GM18502 (cell line): Measurements from ENCODE around the gene ZNF532.
"Not testable (repeated sequence)": the region's sequence is repeated elsewhere in the genome, so short reads cannot be mapped to it uniquely, and the experiment has no call there.

ENCODE experiments used
- ATAC-seq: cut with Tn5 transposase; IDR thresholded peaks from one replicate; pipeline ENCODE4 v1.9.1; 2021; ENCODE audit warnings: mild to moderate bottlenecking; ENCODE audit not compliant: unreplicated experiment, poor library complexity

ZNF532 gene

DNA sequence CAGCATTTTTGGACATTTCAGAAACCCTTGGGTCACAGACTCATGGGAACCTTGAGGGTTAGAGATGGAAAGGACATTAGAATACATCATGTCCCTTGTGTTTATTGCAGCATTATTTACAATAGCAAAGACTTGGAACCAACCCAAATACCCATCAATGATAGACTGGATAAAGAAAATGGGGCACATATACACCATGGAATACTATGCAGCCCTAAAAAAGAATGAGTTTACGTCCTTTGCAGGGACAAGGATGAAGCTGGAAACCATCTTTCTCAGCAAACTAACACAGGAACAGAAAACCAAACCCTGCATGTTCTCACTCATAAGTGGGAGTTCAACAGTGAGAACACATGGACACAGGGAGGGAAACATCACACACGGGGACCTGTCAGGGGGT lies 160.9 kb downstream of the ZNF532 start:
- not testable (repeated sequence) for ATAC-seq

DNA sequence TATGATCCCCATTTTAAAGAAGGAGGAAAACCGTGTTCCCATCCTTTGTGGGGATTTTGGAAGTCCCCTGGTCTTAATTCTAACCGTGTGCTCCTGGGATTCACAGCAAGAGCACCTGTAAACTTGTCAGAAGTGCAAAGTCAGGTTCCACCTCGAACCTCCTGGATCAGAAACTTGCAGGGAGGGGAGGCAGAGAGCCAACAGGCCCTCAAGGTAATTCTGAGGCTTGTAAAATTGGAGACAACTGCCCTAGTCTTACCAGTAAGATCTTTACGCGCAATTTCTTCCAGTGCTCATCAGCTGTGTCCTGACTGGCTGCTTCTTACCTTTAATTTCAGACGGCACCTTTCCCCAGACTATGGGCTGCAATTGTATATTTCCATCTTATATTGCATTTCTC lies 161.7 kb downstream of the ZNF532 start:
- no peak for ATAC-seq

DNA sequence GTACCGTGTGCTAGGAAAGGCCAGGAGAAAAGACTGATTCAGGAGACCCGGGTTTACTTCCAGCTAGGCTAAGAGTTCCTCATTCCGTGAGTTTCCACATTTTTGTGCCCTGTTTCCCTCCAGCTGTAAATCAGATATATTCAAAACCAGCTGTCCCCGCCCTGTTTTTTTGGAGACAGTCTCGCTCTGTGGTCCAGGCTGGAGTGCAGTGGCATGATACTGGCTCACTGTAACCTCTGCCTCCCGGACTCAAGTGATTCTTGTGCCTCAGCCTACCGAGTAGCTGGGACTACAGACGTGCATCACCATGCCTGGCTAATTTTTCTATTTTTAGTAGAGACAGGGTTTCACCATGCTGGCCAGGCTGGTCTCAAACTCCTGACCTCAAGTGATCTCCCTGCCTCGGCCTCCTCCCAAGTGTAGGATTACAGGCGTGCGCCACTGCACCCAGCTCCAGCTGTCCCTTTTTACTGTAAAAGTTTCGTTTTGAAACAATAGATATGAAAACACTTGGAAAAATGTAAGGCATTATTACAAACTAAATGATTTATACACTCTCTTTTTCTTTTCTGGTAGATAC lies 162.2 kb downstream of the ZNF532 start:
- no peak for ATAC-seq

DNA sequence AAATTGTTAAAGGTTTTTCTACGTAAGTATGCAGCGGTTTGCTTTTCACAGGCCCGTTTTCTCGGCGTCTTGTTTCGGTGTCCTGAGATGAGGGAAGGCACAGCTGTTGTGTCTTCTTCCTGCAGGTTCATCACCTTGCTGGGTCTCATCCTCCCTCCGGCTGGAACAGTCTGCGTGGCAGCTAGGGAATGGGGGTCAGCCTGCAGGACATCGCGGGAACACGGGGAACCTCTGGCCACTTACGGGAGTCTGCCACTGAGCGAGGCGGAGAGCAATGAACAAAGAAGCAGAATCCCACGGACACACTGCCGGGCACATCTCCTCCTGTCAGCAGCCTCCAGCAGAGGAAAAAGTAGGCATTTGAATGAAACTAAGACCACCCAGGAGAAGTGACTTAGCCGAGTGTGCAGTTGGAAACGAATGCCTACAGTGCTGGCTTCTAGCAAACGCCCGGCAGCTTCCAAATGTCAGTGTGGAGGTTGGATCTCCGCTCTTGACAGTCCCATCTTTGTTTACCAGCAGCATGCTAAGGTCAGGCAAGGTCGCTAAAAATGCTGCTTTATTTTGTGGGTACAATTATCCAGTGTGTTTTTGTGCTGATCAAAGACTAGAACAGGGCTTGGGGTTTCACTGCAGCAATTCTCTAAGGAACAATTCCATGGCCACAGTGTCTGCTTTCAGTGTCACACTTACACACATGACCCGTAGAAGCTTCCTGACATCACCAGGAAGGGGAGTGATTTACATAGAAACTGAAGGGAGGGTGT lies 165.2 kb downstream of the ZNF532 start:
- ATAC-seq, result no peak

DNA sequence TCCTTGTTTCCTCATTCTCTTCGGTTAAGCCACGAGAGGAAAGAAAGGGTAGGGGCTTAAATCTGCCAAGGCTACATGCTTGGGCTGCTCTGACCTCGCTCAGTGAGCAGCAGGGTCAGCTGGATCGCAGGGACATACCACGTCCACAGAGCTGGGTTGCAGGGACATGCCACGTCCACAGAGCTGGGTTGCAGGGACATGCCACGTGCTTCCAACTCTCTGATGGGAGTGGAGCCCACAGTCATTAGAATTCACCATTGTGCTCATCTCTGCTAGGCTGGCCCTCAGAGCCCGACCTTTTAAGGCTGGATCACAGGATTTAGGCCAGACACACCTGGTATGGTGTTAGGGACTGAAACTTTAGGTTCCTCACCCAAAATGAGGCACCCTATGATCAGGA lies 167.6 kb downstream of the ZNF532 start:
- no peak for ATAC-seq

DNA sequence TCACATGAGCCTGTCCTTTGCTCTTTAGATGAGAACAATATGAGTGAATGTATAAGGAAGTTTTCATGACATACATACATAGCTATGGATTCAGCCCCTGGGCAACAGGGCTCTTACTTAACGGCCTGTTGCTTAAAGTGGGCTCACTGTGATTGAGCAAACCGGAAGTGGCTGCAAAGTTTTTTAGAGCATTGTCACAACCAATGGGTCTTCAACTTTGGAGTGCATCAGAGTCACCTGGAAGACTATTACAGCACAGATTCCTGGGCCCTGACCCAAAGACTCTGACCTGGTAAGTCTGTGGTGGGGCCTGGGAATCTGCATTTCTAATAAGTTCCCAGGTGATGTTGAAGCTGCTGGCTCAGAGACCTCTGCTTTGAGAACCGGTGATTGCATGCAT lies 168.7 kb downstream of the ZNF532 start:
- ATAC-seq, result no peak

DNA sequence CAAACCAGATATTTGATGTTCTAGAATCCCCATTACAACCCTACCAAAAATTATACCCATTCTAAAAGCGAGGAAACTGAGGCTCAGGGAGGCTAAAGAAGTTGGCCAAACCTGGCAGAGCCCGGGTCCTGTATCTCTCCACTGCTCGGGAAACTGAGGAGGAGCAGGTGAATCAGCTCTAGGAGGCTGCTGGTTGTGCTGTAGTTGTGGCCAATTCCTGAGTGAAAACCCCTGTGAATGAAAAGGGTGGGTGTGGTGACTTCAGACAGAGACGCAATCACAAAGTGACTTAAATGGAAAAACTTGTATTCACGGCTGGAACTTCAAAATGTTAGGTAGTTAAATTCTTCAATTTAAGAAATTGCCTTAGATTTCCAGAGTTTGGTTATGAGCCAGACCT lies 169.3 kb downstream of the ZNF532 start:
- ATAC-seq, result no peak

DNA sequence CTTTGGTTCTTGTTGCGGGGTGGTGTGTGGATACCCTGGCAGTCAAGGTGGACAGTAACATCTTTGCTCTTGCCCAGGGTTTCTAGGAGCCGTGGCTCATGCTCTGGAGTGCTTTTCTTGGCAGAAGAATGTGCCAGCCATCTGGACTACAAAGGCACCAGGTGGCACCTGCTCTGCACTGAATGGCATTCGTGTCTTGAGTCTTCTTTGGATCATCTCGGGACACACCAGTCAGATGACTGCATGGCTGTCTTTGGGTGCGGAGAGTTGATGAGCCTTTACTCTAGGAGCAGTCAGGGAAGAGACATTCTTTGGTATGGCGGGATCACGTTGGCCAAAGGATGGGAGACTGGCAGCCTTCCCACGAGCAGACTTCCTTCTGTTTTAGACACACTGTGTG lies 170.9 kb downstream of the ZNF532 start:
- ATAC-seq, result no peak
